DND-41 (cell line): Measurements from ENCODE around the gene BAHD1.

Experiments
- ATAC-seq: fragments of 200-7000 bp; cut with Tn5 transposase; 3 replicates; pipeline ENCODE4 v1.9.1; 2021; ENCODE audit warnings: low read depth; ENCODE audit not compliant: insufficient read depth
- DNase-seq: peaks from one replicate; pipeline ENCODE4 v3.0.0-alpha.2; 2020
- H2AFZ ChIP-seq: 2 replicates; pipeline ENCODE4 v1.6.0; 2012; ENCODE audit warnings: low read depth, low read length
- H3K27ac ChIP-seq: 2 replicates; pipeline ENCODE4 v1.5.1; 2012; ENCODE audit warnings: low read length, inconsistent platforms
- H3K27me3 ChIP-seq: fragments of 200-600 bp; sonication (generic); 2 replicates; pipeline ENCODE4 v1.6.0; 2012; ENCODE audit warnings: low read length, mild to moderate bottlenecking, inconsistent platforms; ENCODE audit not compliant: insufficient read depth, poor library complexity
- H3K36me3 ChIP-seq: 2 replicates; pipeline ENCODE4 v1.5.1; 2012; ENCODE audit warnings: low read length, inconsistent platforms; ENCODE audit not compliant: insufficient read depth
- H3K4me1 ChIP-seq: 2 replicates; pipeline ENCODE4 v1.5.1; 2012; ENCODE audit warnings: mild to moderate bottlenecking, low read length; ENCODE audit not compliant: insufficient read depth
- H3K4me2 ChIP-seq: 2 replicates; pipeline ENCODE4 v1.6.0; 2012; ENCODE audit warnings: mild to moderate bottlenecking, moderate library complexity, low read length, inconsistent platforms; ENCODE audit not compliant: insufficient read depth
- H3K4me3 ChIP-seq, 2 experiments: fragments of 200-600 bp in 1 of 2; shearing (Covaris generic) in 1 of 2; 2 replicates each; pipeline ENCODE4 v1.5.1; 2012 to 2016; ENCODE audit warnings: inconsistent platforms in 2 of 2, low read length in 2 of 2, mild to moderate bottlenecking in 2 of 2, low read depth in 1 of 2, moderate library complexity in 1 of 2
- H3K79me2 ChIP-seq: 2 replicates; pipeline ENCODE4 v1.6.0; 2012; ENCODE audit warnings: low read length, inconsistent platforms; ENCODE audit not compliant: insufficient read depth
- H3K9ac ChIP-seq: 2 replicates; pipeline ENCODE4 v1.6.0; 2012; ENCODE audit warnings: low read depth, mild to moderate bottlenecking, inconsistent platforms, low read length, moderate library complexity
- H3K9me3 ChIP-seq: 2 replicates; pipeline ENCODE4 v1.5.1; 2012; ENCODE audit warnings: low read length, moderate library complexity, mild to moderate bottlenecking, inconsistent platforms; ENCODE audit not compliant: insufficient read depth, severe bottlenecking
- H4K20me1 ChIP-seq: 2 replicates; pipeline ENCODE4 v1.6.0; 2012; ENCODE audit warnings: low read length; ENCODE audit not compliant: insufficient read depth
- CTCF ChIP-seq: IDR thresholded peaks from 2 replicates; pipeline ENCODE4 v1.5.1; 2012; ENCODE audit warnings: borderline replicate concordance, low read length, moderate library complexity, mild to moderate bottlenecking; ENCODE audit not compliant: poor library complexity, severe bottlenecking; ENCODE audit errors: extremely low read depth
- EZH2 ChIP-seq: IDR thresholded peaks from 3 replicates; pipeline ENCODE4 v1.6.1; 2012; ENCODE audit warnings: borderline replicate concordance, low read depth, mild to moderate bottlenecking, moderate library complexity, low read length, inconsistent platforms; ENCODE audit not compliant: severe bottlenecking

Gene BAHD1

GRCh38 chr15:40425681-40426080 lies 15.1 kb upstream of the BAHD1 start:
- Histone ChIP-seq H2AFZ (no peak overlapping the region), H3K9me3 (no peaks in the 10 kb centered on the region), H4K20me1 (no peaks in the 10 kb centered on the region), H3K36me3 (no peaks in the 10 kb centered on the region), H3K9ac (no peak overlapping the region), H3K4me3 (no peak overlapping the region), H3K4me2 (no peak overlapping the region), H3K4me1 (peaks cover 3% of the 10 kb centered on the region; the same call in 1 of the 2 replicates), H3K27ac (no peak overlapping the region), H3K27me3 (no peaks in the 10 kb centered on the region), H3K79me2 (no peaks in the 10 kb centered on the region)
- no peak for DNase-seq
- no peak for ATAC-seq
- TF ChIP-seq EZH2 = no peak
- no peak for TF ChIP-seq CTCF

- Histone ChIP-seq H3K4me1 (no peaks in the 10 kb centered on the region), H3K36me3 (no peaks in the 10 kb centered on the region), H4K20me1 (no peaks in the 10 kb centered on the region), H3K9me3 (no peaks in the 10 kb centered on the region), H3K27ac (no peak overlapping the region), H3K4me2 (no peak overlapping the region), H2AFZ (no peak overlapping the region), H3K4me3 (no peak overlapping the region), H3K79me2 (no peaks in the 10 kb centered on the region), H3K9ac (no peak overlapping the region), H3K27me3 (no peaks in the 10 kb centered on the region)
- no peak for DNase-seq
- TF ChIP-seq EZH2 (no peak), CTCF (no peak)
- ATAC-seq = no peak
Measured at GRCh38 chr15:40427188-40427587, 13.6 kb upstream of the BAHD1 start.

- Histone ChIP-seq H3K4me3 (no peak overlapping the region), H3K4me1 (no peaks in the 10 kb centered on the region), H3K9me3 (no peaks in the 10 kb centered on the region), H4K20me1 (no peaks in the 10 kb centered on the region), H2AFZ (no peak overlapping the region), H3K27ac (no peak overlapping the region), H3K9ac (no peak overlapping the region), H3K36me3 (no peaks in the 10 kb centered on the region), H3K4me2 (no peak overlapping the region), H3K27me3 (no peaks in the 10 kb centered on the region), H3K79me2 (no peaks in the 10 kb centered on the region)
- DNase-seq (no peak), ATAC-seq (no peak)
- no peak for TF ChIP-seq EZH2
Measured at GRCh38 chr15:40428185-40428584, 12.6 kb upstream of the BAHD1 start.

GRCh38 chr15:40429068-40429710 lies 11.6 kb upstream of the BAHD1 start:
- no peak overlapping the region for H3K4me2 ChIP-seq
- H3K4me3 ChIP-seq = no peak overlapping the region
- DNase-seq = no peak
- H3K9ac ChIP-seq = no peak overlapping the region
- no peak overlapping the region for H3K27ac ChIP-seq
- no peak overlapping the region for H2AFZ ChIP-seq
- no peaks in the 10 kb centered on the region for H3K27me3 ChIP-seq
- H3K9me3 ChIP-seq = no peaks in the 10 kb centered on the region
- TF ChIP-seq EZH2 (no peak), CTCF (no peak)
- H3K79me2 ChIP-seq = no peaks in the 10 kb centered on the region
- H3K4me1 ChIP-seq = no peaks in the 10 kb centered on the region
- ATAC-seq = no peak
- H4K20me1 ChIP-seq = no peaks in the 10 kb centered on the region
- H3K36me3 ChIP-seq = no peaks in the 10 kb centered on the region
